RPMI8226 (cell line): ENCODE measurements around the gene HELZ.
"Not testable (repeated sequence)": the region's sequence is repeated elsewhere in the genome, so short reads cannot be mapped to it uniquely, and the experiment has no call there.

Experiments used
- DNase-seq: peaks from one replicate; pipeline ENCODE4 v3.0.0-alpha.2; 2015

Gene HELZ

DNA sequence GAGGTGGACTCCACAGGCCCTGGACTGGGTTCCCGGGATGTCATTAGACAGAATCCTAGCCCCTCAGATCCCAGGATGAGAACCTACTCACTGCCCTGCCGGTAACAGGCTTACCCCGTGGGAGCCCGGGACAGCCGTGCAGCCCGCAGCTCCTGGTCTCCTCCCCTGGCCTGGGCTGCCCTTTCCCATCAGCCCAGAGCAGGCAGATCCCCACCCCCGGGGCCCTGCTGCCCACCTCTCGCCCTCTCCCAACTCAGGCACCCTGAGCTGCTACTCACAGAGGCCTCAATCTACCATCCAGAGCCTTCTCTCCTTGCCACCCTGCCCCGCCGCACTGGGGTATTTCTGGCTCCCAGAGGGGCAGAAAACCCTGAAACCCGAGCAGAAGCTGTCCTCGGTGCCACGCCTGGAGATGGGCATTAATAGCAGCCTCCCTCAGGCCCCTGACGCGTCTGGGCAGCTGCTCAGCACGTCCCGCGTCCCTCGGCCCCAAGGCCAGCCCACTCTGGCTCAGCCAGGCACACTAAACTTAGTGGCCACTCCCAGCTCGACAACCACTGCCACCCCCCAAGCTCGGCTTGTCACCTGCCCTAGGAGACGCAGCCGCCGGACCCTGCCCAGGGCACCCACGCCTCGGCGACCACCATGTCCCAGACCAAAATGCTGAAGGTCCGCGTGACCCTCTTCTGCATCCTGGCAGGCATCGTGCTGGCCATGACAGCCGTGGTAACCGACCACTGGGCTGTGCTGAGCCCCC, 200.8 kb downstream of the HELZ start, which contains the start of gene CACNG1:
CACNG1 (plus strand) TSS at position 539 of the 757 bp plus-strand sequence; CDS start at position 646, 107 bp downstream.
- no peak for DNase-seq

DNA sequence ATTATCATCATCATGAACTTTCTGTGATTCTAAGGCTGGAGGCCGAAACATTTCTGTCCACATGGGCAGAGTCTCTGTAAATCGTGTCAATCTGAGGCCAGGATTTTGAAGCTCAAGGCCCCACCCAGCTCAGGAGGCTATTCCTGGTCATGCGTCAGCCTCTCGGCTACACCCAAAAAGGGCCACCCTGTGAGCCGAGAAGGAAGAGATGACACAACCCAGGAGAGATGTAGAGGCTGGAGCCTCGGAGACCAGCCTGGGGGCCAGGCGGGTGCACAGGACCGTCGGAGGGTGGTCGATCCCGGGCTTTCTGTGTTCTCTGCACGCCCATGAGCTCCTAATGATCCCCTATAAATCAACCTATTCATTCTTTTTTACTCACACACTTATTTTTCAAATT, 201.7 kb downstream of the HELZ start:
- DNase-seq = no peak

DNA sequence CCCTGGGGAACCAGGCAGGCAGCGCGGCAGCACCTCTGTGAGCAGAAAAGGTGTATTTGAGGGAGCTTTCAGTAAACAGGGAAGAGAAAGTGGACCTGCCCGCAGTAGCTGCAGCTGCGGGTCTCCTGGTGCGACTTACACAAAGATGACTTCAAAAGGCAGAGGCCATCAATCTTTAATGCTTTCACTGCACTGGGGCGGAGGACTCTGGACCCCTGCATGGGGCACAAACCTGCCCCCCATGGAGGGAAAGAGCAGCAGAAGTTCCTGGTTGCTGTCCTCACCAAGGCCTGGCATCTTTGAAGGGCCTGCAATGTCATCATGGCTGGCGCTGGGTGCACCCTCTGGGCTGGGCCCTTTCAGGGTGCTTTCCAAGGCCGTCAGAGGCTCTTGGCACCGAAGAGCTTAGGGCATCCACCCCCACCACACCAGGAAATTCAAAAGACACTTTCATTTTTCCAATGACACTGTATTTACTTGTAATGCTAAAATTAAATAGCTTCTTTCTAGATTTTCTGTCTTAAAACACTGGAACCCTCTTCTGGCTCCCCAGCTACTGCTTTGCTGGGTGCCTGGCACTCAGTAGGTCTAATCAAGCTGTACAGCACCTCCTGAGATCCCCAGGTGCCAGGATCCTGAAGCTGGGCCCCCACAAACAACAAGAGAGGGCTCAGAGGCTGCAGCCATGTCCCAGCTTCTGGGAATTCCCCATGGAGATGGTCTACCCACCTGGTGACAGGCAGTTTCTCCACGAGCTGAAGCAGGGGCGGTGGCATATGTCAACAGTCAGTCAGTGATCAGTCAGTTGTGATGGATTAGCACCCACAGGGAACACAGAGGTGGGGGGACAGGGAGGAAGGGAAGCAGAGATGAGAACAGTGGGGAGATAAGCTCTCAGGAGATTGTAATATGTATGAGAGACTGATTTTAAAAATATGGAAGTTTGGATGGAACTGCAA, 202.8 kb downstream of the HELZ start:
- no peak for DNase-seq

DNA sequence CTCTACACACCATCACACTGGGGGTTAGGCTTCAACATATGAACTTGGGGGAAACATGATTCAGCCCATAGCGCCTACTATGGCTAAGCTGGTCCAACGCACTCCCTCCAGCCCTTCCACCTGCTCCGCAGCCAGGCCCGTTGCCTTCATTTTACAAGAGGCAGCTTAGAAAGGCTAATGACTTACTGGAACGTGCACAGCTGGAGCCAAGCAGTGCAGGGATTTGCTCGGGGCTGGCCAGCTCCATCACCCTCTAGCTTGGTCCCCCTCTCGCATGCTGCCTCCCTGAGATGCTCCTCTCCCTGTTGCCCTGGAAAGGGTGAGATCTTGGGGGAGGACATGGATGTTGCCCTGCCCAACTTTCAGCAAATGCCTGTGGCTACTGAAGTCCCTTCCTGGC, 203.5 kb downstream of the HELZ start:
- DNase-seq = no peak

DNA sequence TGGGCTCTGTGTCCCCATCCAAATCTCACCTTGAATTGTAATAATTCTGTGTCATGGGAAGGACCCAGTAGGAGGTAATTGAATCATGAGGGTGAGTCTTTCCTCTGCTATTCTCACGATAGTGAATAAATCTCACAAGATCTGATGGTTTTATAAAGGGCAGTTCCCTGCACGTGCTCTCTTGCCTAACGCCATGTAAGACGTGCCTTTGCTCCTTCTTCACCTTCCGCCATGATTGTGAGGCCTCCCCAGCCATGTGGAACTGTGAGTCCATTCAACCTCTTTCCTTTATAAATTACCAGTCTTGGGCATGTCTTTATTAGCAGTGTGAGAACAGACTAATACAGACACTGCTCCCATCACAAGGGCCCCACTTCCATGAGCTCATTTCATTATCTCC, 203.9 kb downstream of the HELZ start:
- DNase-seq = not testable (repeated sequence)

DNA sequence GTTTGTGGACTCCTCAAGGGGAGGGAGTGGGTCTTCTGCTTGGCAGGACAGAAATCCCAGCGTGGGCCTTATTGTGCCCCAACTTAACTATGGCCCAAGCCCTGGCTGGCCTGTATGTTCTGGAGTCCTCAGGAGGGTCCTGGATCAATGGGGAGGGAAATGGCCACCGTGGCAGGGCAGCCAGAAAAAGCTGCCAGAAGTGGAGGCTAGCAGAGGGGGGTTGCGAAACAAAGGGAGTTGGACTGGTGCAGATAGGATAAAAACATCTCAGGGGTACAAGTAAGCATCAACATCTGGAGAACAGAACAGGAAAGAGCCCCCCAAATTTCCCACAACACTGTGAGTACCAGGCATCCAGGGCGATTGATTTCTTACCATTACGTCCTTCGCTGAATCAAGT, 204.3 kb downstream of the HELZ start:
- DNase-seq = no peak

DNA sequence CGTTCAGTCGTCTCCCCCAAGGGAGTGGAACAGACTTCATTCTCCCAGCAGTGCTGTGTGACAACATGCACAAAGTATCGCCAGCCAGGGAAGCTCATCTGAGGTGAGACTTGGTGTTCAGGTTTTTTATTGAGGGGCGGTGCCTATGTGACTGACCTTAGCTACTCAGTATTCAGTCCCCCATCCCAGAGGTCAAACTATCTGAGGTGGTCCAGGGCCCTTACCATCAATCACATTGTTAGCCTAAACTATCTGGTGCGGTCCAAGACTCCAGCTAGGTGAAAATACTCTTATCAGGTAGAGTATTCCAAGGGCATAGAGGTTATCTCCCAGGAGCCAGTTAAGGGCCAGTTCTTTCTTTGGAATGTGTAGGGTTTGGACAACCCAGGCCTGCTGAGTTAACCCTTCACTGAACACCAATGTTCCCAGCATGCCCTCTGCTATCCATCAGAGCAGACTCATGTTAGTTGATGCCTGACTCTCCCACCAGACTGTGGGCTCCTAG, 206.1 kb downstream of the HELZ start:
- no peak for DNase-seq

DNA sequence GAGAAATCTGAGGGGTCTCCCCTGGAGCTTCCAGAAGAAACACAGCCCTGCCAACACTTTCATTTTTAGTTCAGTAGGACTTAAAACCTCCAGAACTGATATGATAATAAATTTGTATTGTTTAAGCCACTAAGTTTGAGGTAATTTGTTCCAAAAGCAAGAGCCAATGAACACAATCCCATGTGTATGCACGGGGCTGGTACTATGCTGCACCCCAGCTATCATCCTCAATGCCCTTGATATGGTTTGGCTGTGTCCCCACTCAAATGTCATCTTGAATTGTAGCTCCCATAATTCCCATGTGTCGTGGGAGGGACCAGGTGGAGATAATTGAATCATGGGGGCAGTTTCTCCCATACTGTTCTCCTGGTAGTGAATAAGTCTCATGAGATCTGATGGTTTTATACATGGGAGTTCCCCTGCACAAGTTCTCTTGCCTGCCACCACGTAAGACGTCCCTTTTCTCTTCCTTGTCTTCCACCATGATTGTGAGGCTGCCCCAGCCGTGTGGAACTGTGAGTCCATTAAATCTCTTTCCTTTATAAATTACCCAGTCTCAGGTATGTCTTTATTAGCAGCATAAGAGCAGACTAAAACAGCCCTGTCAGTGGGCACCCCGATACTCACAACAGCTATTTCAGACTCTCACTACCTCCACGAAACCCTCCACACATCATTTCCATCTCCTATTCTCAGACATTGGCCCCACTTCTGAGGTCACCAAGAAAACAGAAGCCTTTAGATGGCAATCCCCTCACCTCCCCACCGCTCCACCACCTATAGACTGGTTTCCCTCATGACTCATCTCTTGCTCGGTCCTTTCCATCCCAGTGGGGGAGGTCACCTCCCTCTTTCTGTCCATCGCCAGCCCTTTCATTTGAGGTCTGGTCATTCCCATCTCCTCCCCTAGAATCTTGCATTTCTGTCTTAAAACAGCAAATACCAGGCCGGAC, 209.6 kb downstream of the HELZ start:
- DNase-seq = no peak

DNA sequence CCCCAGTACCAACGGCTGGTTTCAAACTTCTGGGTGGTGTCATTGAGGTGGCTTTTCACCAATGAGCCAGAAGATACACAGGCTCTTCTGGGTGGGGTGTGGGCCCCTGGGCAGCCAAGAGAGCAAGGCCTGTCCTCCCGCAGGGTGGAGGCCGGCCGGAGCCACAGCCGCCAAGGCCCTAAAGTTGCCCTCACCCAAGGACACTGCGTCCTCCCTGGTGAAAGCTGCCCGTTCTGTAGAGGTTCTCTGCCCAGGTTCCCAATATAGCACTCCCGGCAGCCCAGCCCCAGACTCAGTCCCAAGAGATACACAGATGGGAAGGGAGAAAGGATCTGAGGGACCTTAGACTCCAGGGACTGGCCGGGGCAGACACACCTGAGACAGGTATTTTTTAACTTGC, 211.4 kb downstream of the HELZ start:
- DNase-seq = no peak

DNA sequence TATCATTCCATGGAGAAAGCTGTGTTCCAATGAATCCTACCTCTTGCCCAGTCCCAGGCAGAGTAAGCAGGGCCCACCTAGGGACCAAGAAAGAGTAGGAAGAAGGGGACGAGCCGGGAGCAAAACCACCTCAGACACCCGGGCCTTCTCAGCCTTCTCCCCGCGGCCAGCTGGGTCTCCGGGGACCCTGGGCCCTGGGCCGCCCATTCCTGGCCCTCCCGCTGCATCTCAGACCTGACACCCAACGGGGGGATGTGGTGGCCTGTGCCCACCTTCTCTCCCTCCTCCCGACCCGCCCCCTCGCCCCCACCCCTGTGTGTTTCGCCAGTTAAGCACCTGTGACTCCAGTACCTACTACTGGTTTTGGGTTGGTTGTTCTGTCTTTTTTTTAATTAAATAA, 212.0 kb downstream of the HELZ start:
- no peak for DNase-seq

DNA sequence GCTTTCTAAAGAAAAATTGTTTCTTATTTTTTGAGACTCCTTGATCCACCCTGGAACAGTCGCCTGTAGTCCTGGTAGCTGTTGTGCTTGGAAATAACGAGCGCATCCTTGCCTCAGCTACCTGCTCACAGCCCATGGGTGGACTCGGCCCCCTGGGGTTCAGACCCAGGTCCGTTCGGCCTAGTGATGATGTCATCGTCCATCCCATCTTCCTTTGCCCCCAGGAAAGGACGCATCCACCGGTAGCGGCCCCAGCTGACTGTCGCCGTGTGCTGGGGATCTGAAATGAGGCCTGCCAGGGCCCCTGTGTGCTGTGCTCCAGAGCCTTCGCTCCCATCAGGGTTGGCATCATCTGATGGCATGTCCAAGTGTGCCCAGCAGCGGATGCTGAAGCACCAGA, 212.6 kb downstream of the HELZ start:
- no peak for DNase-seq

DNA sequence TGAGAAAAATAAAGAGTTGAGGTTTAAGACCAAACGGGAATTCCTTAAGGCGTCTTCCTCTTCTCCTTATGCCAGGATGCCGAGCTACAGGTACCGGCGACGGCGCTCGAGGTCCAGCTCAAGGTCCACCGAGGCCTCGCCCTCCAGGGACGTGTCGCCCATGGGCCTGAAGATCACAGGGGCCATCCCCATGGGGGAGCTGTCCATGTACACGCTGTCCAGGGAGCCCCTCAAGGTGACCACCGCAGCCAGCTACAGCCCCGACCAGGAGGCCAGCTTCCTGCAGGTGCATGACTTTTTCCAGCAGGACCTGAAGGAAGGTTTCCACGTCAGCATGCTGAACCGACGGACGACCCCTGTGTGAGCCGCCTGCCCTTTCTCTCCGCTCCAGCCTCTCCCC, 214.4 kb downstream of the HELZ start:
- no peak for DNase-seq

DNA sequence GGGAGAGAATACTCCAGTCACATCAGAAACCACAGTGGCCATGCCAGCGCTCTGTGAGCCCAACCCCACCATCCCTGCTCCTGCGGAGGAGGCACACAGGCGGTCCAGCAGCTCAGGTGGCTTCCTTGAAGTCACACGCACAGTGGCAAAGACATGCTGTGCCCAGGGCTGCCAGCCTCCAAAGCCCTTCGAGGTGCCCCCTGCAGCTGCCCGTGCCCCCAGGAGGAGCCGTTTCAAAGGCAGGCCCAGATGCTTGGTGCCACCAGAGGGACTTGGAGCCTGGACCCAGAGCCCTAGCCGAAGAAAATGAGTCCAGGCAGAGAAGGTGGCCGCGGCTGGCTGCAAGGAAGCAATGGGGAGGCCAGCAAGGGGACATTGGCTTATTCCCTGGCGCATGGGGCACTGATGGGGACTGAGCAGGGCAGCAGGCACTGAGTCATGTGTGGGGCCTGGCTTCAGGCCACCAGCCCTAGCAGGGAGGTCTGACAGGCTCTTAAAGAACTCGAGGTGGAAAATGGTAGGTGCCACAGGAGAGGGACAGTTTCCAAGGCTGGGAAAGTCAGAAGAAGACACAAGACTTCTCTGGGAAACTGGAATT, 217.9 kb downstream of the HELZ start:
- no peak for DNase-seq

DNA sequence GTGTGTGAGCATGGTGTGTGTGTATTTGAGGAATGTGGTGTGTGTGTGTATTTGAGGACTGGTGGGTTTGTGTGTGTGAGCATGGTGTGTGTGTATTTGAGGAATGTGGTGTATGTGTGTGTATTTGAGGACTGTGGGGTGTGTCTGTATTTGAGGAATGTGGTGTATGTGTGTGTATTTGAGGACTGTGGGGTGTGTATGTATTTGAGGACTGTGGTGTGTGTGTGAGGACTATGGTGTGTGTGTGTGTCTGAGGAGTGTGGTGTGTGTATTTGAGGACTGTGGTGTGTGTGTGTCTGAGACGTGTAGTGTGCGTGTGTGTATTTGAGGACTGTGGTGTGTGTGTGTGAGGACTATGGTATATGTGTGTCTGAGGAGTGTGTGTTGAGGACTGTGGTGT, 218.7 kb downstream of the HELZ start:
- DNase-seq = no peak

DNA sequence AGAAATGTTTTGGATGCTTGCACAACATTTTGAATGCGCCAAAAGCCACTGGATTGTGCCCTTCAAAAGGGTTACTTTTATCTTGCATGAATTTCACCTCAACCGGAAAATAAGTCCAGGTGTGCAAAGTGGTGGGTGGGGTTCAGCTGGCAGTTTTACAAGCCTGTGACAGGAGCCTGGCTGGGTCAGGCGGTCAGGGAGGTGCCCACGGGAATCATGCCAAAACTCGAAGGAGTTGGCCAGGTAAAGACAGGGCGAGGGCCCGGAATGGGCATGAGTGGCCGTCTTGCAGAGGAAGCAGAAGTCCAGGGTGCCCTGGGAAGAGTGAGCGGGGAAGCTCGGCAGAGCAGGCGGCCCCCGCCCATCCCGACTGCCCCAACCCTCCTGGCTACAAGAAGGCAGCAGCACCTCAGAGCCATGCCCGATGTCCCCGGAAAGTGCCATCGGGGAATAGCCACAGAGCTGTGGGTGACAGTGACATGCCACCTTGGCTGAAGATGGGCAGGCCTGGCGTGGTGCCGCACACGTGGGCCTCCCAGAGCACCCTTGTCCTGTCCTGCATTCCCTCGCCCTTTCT, 219.7 kb downstream of the HELZ start:
- DNase-seq = no peak

DNA sequence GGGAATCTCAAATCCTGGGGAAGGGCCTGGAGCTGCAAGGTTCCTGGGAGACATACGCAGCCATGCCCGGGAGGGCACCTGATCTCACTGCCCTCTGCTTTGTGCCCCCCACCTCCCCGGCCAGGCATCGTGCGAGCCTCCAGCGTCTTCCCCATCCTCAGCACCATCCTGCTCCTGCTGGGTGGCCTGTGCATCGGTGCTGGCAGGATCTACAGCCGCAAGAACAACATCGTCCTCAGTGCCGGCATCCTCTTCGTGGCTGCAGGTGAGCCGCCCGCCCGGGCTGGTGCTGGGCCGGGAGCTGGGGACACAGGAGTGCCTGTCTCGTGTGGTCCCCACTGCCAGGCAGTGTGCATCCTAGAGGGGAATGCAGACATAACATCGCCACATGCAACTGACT, 220.3 kb downstream of the HELZ start:
- DNase-seq = no peak

DNA sequence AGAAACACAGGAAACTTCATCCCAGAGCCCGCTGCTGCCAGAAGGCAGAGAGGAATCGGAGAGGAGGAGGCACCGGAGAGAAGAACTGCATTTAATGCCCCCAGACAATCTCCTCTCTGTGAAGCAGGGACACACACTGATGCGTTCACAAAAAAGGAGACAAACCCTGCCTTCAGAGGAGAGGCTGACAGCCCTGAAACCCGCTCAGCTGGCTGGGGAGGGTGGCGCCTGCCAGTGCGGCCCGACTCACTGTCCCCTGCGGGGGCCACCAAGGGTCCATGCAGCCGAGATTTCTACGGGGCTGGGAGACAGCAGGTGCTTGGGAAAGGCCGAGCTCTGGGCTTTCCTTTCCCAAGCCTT, 222.6 kb downstream of the HELZ start:
- DNase-seq = no peak

DNA sequence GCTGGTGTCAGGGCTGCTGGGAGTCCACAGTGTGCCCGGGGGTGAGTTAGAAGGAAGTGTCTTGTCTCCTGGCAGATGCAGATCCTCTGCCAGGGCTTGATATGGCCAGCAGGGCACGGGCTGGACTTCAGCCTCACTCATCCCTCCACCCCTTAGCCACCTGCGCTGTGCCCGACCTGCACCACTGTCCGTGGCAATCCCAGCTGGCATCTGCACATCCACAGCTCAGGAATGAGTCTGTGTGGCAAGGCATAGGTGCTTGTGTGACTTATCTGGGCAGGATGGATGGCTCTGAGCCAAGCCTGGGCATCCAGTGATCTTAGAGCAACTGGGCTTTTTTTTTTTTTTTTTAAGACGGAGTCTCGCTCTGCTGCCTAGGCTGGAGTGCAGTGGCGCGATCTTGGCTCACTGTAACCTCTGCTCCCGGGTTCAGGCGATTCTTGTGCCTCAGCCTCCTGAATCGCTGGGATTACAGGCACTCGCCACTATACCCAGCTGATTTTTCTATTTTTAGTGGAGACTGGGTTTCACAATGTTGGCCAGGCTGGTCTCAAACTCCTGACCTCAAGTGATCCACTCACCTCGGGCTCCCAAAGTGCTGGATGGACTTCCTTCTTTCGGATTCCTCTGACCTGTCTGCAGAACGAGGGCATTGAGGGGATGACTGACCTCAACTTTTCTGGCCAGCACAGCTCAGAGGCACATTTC, 223.1 kb downstream of the HELZ start:
- no peak for DNase-seq

DNA sequence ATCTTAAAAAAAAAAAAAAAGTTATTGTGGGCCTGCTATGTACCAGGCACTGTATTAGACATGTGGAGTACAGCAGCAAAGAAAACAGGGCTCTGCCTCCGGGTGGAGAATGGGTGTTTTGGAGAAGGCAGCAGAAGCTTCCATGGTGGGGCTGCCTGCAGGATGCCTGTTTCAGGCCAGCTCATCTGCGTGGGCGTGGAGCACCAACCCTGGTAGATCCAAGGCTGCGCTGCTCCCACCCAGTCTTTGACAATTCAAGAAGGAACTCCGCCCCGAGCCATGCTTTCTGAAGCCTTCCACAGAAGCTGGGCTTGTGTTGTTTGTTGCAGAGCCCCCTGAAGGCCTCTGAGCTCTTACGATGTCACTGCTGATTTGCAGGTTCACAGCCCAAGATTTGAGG, 223.8 kb downstream of the HELZ start:
- DNase-seq = no peak
